Measurements from ENCODE around the gene PLAC1.

Gene PLAC1

GRCh38 chrX:134588806-134589205 is 69.5 kb downstream of the PLAC1 start:
- no peak for DNase-seq (ENCODE audit: low read depth)

GRCh38 chrX:134580907-134581306 is 77.4 kb downstream of the PLAC1 start:
- no peak for DNase-seq (ENCODE audit: low read depth)

GRCh38 chrX:134573683-134574035 is 84.6 kb downstream of the PLAC1 start:
- DNase-seq (ENCODE audit: low read depth), result no peak

GRCh38 chrX:134572816-134573682 is 85.2 kb downstream of the PLAC1 start:
- DNase-seq (ENCODE audit: low read depth), result peak; percentile 28

GRCh38 chrX:134571796-134572195 is 86.5 kb downstream of the PLAC1 start:
- no peak for DNase-seq (ENCODE audit: low read depth)

- peak; percentile 28 for DNase-seq (ENCODE audit: low read depth)
Measured at GRCh38 chrX:134570899-134571298, 87.4 kb downstream of the PLAC1 start.

- no peak for DNase-seq (ENCODE audit: low read depth)
Measured at GRCh38 chrX:134570509-134570846, 87.8 kb downstream of the PLAC1 start.

- no peak for DNase-seq (ENCODE audit: low read depth)
Measured at GRCh38 chrX:134569306-134569705, 89.0 kb downstream of the PLAC1 start.

GRCh38 chrX:134568285-134569016 is 89.8 kb downstream of the PLAC1 start:
- no peak for DNase-seq (ENCODE audit: low read depth)

GRCh38 chrX:134566506-134566905 is 91.8 kb downstream of the PLAC1 start:
- no peak for DNase-seq (ENCODE audit: low read depth)

GRCh38 chrX:134562002-134562401 is 96.3 kb downstream of the PLAC1 start:
- no peak for DNase-seq (ENCODE audit: low read depth)

- no peak for DNase-seq (ENCODE audit: low read depth)
Measured at GRCh38 chrX:134558133-134558532, 100.1 kb downstream of the PLAC1 start.

GRCh38 chrX:134554291-134554690 is 104.0 kb downstream of the PLAC1 start:
- no peak for DNase-seq (ENCODE audit: low read depth)

GRCh38 chrX:134552351-134552750 is 105.9 kb downstream of the PLAC1 start:
- DNase-seq (ENCODE audit: low read depth), result no peak

GRCh38 chrX:134551376-134552048 is 106.8 kb downstream of the PLAC1 start:
- peak; percentile 71 for DNase-seq (ENCODE audit: low read depth)

GRCh38 chrX:134548257-134549201 is 109.7 kb downstream of the PLAC1 start:
- no peak for DNase-seq (ENCODE audit: low read depth)

- peak; percentile 49 for DNase-seq (ENCODE audit: low read depth)
Measured at GRCh38 chrX:134547047-134547679, 111.1 kb downstream of the PLAC1 start.

- DNase-seq (ENCODE audit: low read depth), result no peak
Measured at GRCh38 chrX:134546187-134546586, 112.1 kb downstream of the PLAC1 start.

- DNase-seq (ENCODE audit: low read depth), result no peak
Measured at GRCh38 chrX:134545510-134545909, 112.8 kb downstream of the PLAC1 start.

- no peak for DNase-seq (ENCODE audit: low read depth)
Measured at GRCh38 chrX:134544513-134545151, 113.6 kb downstream of the PLAC1 start.

GRCh38 chrX:134544135-134544512 is 114.1 kb downstream of the PLAC1 start:
- no peak for DNase-seq (ENCODE audit: low read depth)

Measured in iris pigment epithelial cell (primary cell).